ENCODE results near the gene CCDC148. TPM values are rescaled to one million over a fixed set of nuclear protein-coding genes. Genes with fewer than 3 reads are reported as not detected.

CCDC148 gene
- total and polyA plus RNA-seq, 2 donors (not counting 3 experiments of a cell fraction or from before 2014, with no cell fraction given): 0.04 to 0.69 TPM

- CTCF ChIA-PET: interaction anchor here (0.7 kb wide), 1 partner anchor 49 kb away, joined by 3 read pairs; no protein-coding TSS in a partner anchor
- FAIRE-seq: no peak
- BruUV-seq (replicated peaks): no TSS peak
Observed at GRCh38 chr2:158346032-158346431, 110.5 kb downstream of the CCDC148 start.

More at GRCh38 chr2:158346032-158346431, 110.5 kb downstream of the CCDC148 start:
- no peak overlapping the region for H3K9ac ChIP-seq (replicated peaks; ENCODE audit: extremely low read depth, insufficient read depth, low read length)
- no peak for DNase-seq (ENCODE audit: low read depth, low spot score)
- POLR2A ChIA-PET: no interaction called here
- no peaks in the 10 kb centered on the region for H3K79me2 ChIP-seq (ENCODE audit: control insufficient read depth, insufficient read depth, low read length)
- no peaks in the 10 kb centered on the region for H3K9me3 ChIP-seq (replicated peaks; ENCODE audit: control insufficient read depth, insufficient read depth, low read length)
- dilution Hi-C loops (cut with MboI; ENCODE audit: extremely low pct_ligation_motif_present, low sequenced_read_pairs): no loop called here
- no peaks in the 10 kb centered on the region for H4K20me1 ChIP-seq (replicated peaks; ENCODE audit: control insufficient read depth, extremely low read depth, insufficient read depth, low read length)
- H3K27me3 ChIP-seq (ENCODE audit: control insufficient read depth in 2 of 2, insufficient read depth in 2 of 2, low read length in 2 of 2): peaks cover 2% of the 10 kb centered on the region in 2 experiments
- no peak overlapping the region for H3K4me3 ChIP-seq (replicated peaks in 1 of 3; ENCODE audit: insufficient read depth in 1 of 3, low read depth in 1 of 3, low read length in 3 of 3)
- no peak overlapping the region for H2AFZ ChIP-seq (ENCODE audit: low read depth, low read length)
- H3K4me2 ChIP-seq (ENCODE audit: insufficient read depth, low read length): no peak overlapping the region
- no peak for TF ChIP-seq POLR2A (IDR thresholded peaks at IDR 0.05; ENCODE audit: low read depth, low read length)
- TF ChIP-seq CTCF (IDR thresholded peaks at IDR 0.05; ENCODE audit: extremely low read depth in 1 of 2, insufficient read depth in 1 of 2, low read depth in 1 of 2, low read length in 2 of 2): no peak
- TF ChIP-seq MYC (IDR thresholded peaks at IDR 0.05; ENCODE audit: low read depth, low read length): no peak
- no peak for TF ChIP-seq FOS (IDR thresholded peaks at IDR 0.05; ENCODE audit: borderline replicate concordance, insufficient read depth, low read length)
- no peak for TF ChIP-seq EZH2 (IDR thresholded peaks at IDR 0.05; ENCODE audit: borderline replicate concordance, low read depth, low read length, severe bottlenecking)
- TF ChIP-seq MAX (IDR thresholded peaks at IDR 0.05; ENCODE audit: insufficient read depth, insufficient read length): no peak
- TF ChIP-seq GATA2 (IDR thresholded peaks at IDR 0.05; ENCODE audit: insufficient read depth, insufficient read length, low read depth, low read length): no peak
- no peak for TF ChIP-seq JUN (IDR thresholded peaks at IDR 0.05; ENCODE audit: borderline replicate concordance, insufficient read depth, insufficient read length, low read depth)
- TF ChIP-seq POLR2AphosphoS5 (IDR thresholded peaks at IDR 0.05; ENCODE audit: insufficient read depth, low read depth, low read length): no peak
- H3K4me1 ChIP-seq (ENCODE audit: control insufficient read depth, extremely low read depth, insufficient read depth, low read length): no peaks in the 10 kb centered on the region
- intact Hi-C loops (cut with micrococcal nuclease): loop anchor here (10.0 kb wide), 1 partner anchor 171 kb away; no protein-coding TSS in a partner anchor
- H3K9me1 ChIP-seq (replicated peaks; ENCODE audit: control insufficient read depth, extremely low read depth, insufficient read depth, low read length): no peaks in the 10 kb centered on the region
- no peaks in the 10 kb centered on the region for H3K36me3 ChIP-seq (ENCODE audit: control insufficient read depth in 2 of 2, extremely low read depth in 1 of 2, insufficient read depth in 2 of 2, low read length in 2 of 2)
- H3K27ac ChIP-seq (ENCODE audit: insufficient read depth, low read depth, low read length): no peak overlapping the region

All from endothelial cell of umbilical vein (primary cell).